Measurements from ENCODE around the gene CLCNKB.

Gene CLCNKB

GRCh38 chr1:16067127-16067768 lies 23.7 kb downstream of the CLCNKB start:
- no peak for DNase-seq (ENCODE audit: low read depth)
- no peak for TF ChIP-seq CTCF (conservative IDR thresholded peaks at IDR 0.05; ENCODE audit: low read depth, low read length)
- H3K4me3 ChIP-seq (ENCODE audit: low read length): no peak overlapping the region

GRCh38 chr1:16067933-16068332 lies 24.4 kb downstream of the CLCNKB start:
- no peak for TF ChIP-seq CTCF (conservative IDR thresholded peaks at IDR 0.05; ENCODE audit: low read depth, low read length)
- DNase-seq (ENCODE audit: low read depth): no peak
- no peak overlapping the region for H3K4me3 ChIP-seq (ENCODE audit: low read length)

DNA sequence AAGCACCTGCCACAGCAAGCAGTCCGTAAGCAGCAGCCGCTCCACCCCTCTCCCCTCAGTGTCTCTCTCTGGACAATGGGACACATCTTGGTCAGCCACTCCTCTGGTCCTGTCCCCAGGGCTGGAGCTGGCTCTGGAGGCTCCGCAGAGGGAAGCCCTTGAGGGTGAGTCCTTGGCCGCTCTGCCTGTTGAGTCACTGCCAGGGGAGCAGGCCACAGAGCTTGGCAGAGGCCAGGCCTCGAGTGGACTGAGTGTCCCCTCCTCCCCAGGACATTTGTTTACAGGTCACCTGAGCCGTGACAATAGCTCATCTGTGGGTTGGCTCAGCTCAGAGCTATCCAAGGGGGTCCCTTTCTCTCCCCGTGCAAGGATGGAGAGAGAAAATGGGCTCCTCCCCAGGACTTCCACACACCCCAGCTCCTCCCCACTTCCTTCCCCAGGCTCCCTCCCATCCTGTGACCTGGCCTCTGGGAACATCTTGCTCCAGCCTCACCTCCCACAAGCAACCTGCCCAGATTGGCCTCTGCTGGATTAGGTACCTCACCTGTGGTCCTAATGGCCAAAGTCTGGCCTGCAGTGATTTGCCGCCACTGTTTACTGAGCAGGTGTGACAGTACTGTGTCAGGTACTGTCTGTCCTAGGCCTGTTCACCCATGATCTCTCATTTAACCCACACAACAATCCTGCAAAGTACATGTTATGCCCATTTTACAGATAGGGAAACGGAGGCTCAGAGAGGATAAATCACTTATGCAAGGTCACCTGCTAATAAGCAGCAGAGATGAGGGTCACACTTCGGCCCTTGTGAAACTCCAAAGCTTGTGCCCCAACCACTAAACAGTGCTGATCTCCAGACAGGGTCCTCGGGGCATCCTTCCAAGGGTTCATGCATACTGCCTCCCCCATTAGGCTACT lies 25.0 kb downstream of the CLCNKB start:
- DNase-seq (ENCODE audit: low read depth): no peak
- no peak overlapping the region for H3K4me3 ChIP-seq (ENCODE audit: low read length)

GRCh38 chr1:16070640-16071355 lies 27.2 kb downstream of the CLCNKB start:
- DNase-seq (ENCODE audit: low read depth): no peak
- no peak overlapping the region for H3K4me3 ChIP-seq (ENCODE audit: low read length)
- no peak for TF ChIP-seq CTCF (conservative IDR thresholded peaks at IDR 0.05; ENCODE audit: low read depth, low read length)

More for the DNA sequence above, 25.0 kb downstream of the CLCNKB start:
- TF ChIP-seq CTCF (conservative IDR thresholded peaks at IDR 0.05; ENCODE audit: low read depth, low read length): no peak

DNA sequence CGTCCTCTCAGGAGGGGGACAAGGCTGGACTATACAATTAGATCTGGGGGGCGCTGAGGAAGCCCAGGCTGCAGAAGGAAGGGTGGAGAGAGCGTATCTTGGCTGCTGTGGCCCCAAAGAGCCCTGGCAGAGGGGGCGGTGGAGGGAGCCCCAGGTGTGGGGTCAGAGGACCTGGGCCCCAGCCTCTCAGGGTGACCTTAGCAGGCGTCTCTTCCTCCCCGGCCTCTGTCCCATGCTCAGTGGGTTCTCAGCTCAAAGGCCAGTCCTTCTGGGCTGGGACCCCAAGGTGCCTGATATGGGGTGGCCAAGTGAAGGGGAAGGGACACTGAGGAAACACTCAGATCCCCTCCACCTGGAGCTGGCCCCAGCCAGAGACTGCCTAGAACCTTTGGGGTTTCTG lies 28.0 kb downstream of the CLCNKB start:
- no peak for TF ChIP-seq CTCF (conservative IDR thresholded peaks at IDR 0.05; ENCODE audit: low read depth, low read length)
- no peak for DNase-seq (ENCODE audit: low read depth)
- H3K4me3 ChIP-seq (ENCODE audit: low read length): no peak overlapping the region

DNA sequence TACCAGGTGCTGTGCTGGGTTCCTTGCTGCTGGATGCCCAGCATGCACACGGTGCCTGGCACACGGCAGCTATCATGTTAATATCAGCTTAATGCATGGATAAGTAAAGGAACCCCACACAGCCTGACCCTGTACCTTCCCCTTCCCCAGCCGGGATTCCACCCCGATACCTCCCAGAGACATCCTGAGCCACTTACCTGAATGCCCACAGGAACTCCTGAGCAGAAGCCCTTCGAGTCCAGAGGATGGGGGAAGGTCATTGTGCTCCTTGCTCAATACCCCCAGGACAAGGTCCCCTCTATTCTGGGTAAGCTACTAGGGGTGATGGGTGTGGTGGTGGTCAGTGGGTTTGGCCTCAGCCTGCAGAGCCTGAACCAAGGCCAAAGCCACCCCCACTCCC lies 28.5 kb downstream of the CLCNKB start:
- H3K4me3 ChIP-seq (ENCODE audit: low read length): no peak overlapping the region
- DNase-seq (ENCODE audit: low read depth): no peak
- no peak for TF ChIP-seq CTCF (conservative IDR thresholded peaks at IDR 0.05; ENCODE audit: low read depth, low read length)

Data from retinal pigment epithelial cell (primary cell).